ENCODE measurements around the gene MYH15. TPM values are rescaled to one million over a fixed set of nuclear protein-coding genes. Genes with fewer than 3 reads are reported as not detected.

Gene MYH15
- total RNA-seq, 2 experiments from 2014 or later: 0.35 to 0.37 TPM

GRCh38 chr3:108403198-108403597 is 107.2 kb downstream of the MYH15 start:
- CTCF ChIA-PET: interaction anchor here (0.7 kb wide), 1 partner anchor 182 kb away, joined by 3 read pairs; no protein-coding TSS in a partner anchor
- Mint-ChIP-seq H3K9me3 (ENCODE audit: low read depth) (peaks cover 3% of the 10 kb centered on the region), H3K27ac (no peak overlapping the region), H3K36me3 (peaks cover 7% of the 10 kb centered on the region), H3K4me3 (no peak overlapping the region), H3K4me1 (peaks cover 10% of the 10 kb centered on the region), H3K27me3 (no peaks in the 10 kb centered on the region)
- no peak for ATAC-seq
- no peak for DNase-seq

GRCh38 chr3:108401836-108402235 is 108.6 kb downstream of the MYH15 start:
- Mint-ChIP-seq H3K27me3 (no peaks in the 10 kb centered on the region), H3K4me3 (no peak overlapping the region), H3K27ac (no peak overlapping the region), H3K4me1 (peaks cover 9% of the 10 kb centered on the region), H3K36me3 (peaks cover 8% of the 10 kb centered on the region), H3K9me3 (ENCODE audit: low read depth) (peaks cover 3% of the 10 kb centered on the region)
- CTCF ChIA-PET: interaction anchor here (1.4 to 1.6 kb wide), 2 partner anchors 9 to 248 kb away, joined by 4 to 5 read pairs; no protein-coding TSS in a partner anchor
- ATAC-seq (no peak), DNase-seq (no peak)

- H3K36me3 Mint-ChIP-seq: peaks cover 8% of the 10 kb centered on the region
- peaks cover 3% of the 10 kb centered on the region for H3K9me3 Mint-ChIP-seq (ENCODE audit: low read depth)
- ATAC-seq: no peak
- H3K4me1 Mint-ChIP-seq: peaks cover 7% of the 10 kb centered on the region
- no peaks in the 10 kb centered on the region for H3K27me3 Mint-ChIP-seq
- DNase-seq: no peak
- H3K27ac Mint-ChIP-seq: no peak overlapping the region
- no peak overlapping the region for H3K4me3 Mint-ChIP-seq
- CTCF ChIA-PET: no interaction called here
These were observed 111.9 kb downstream of the MYH15 start for GRCh38 chr3:108398510-108398909.

- no peak for DNase-seq
- Mint-ChIP-seq H3K27ac (no peak overlapping the region), H3K4me1 (peaks cover 7% of the 10 kb centered on the region), H3K9me3 (ENCODE audit: low read depth) (peaks cover 3% of the 10 kb centered on the region), H3K4me3 (no peak overlapping the region), H3K36me3 (peaks cover 14% of the 10 kb centered on the region), H3K27me3 (peaks cover 8% of the 10 kb centered on the region)
- no peak for ATAC-seq
- CTCF ChIA-PET: no interaction called here
These were observed 114.1 kb downstream of the MYH15 start for GRCh38 chr3:108396336-108396735.

- Mint-ChIP-seq H3K4me3 (no peak overlapping the region), H3K36me3 (peaks cover 9% of the 10 kb centered on the region), H3K27me3 (peaks cover 11% of the 10 kb centered on the region), H3K4me1 (peaks cover 7% of the 10 kb centered on the region), H3K9me3 (ENCODE audit: low read depth) (peaks cover under 1% of the 10 kb centered on the region), H3K27ac (no peak overlapping the region)
- CTCF ChIA-PET: no interaction called here
- DNase-seq: no peak
- ATAC-seq: no peak
These were observed 115.8 kb downstream of the MYH15 start for GRCh38 chr3:108394563-108394962.

GRCh38 chr3:108394016-108394415 is 116.4 kb downstream of the MYH15 start:
- no peak for DNase-seq
- Mint-ChIP-seq H3K4me3 (no peak overlapping the region), H3K9me3 (ENCODE audit: low read depth) (no peaks in the 10 kb centered on the region), H3K4me1 (peaks cover 12% of the 10 kb centered on the region), H3K36me3 (peaks cover 9% of the 10 kb centered on the region), H3K27ac (no peak overlapping the region), H3K27me3 (peaks cover 11% of the 10 kb centered on the region)
- no peak for ATAC-seq
- CTCF ChIA-PET: no interaction called here

GRCh38 chr3:108393128-108393900 is 117.1 kb downstream of the MYH15 start:
- ATAC-seq: no peak
- Mint-ChIP-seq H3K27ac (no peak overlapping the region), H3K9me3 (ENCODE audit: low read depth) (no peaks in the 10 kb centered on the region), H3K4me3 (no peak overlapping the region), H3K36me3 (peaks cover 9% of the 10 kb centered on the region), H3K4me1 (peaks cover 19% of the 10 kb centered on the region), H3K27me3 (peaks cover 11% of the 10 kb centered on the region)
- CTCF ChIA-PET: interaction anchor here (0.7 to 1.4 kb wide), 4 partner anchors 9 to 239 kb away, joined by 3 to 5 read pairs (median 4); no protein-coding TSS in a partner anchor
- DNase-seq: no peak

DNA sequence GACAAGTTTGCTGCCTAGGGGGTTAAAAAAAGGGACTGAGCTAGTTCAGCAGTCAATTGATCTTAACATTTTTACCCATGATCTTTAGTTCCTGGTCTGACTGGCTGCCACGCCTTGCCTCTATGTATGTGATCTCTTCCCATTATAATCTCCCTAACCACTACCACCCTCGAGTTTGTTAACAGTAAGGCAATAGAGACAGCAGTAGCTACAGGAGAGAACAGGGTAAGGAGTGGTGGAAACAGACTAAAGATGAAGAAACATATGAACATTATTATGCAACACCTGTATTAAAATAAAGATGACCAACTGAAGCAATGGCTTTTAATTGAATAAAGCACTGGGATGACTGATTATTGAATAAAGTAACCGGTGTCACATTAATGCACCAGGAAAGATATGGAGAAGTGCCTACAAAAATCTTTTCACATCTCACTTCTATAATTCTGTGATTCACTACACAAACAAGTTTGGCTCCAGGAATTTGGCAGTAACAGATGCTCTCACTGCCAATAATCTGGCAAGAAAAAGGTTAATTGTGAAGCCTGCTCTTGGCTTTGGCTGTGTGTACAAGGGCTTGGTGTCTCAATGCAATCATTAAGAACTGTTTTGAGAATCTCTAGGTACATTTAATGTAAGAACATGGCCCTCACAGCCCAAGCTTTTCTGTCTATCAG is 118.3 kb downstream of the MYH15 start:
- CTCF ChIA-PET: interaction anchor here (0.5 to 1.4 kb wide), 4 partner anchors 10 to 71 kb away, joined by 3 to 5 read pairs (median 4); no protein-coding TSS in a partner anchor
- H3K27ac Mint-ChIP-seq: no peak overlapping the region
- no peaks in the 10 kb centered on the region for H3K9me3 Mint-ChIP-seq (ENCODE audit: low read depth)
- no peak overlapping the region for H3K4me3 Mint-ChIP-seq
- ATAC-seq (no peak), DNase-seq (no peak)
- H3K36me3 Mint-ChIP-seq: peaks cover 9% of the 10 kb centered on the region
- peaks cover 32% of the 10 kb centered on the region for H3K4me1 Mint-ChIP-seq
- peaks cover 11% of the 10 kb centered on the region for H3K27me3 Mint-ChIP-seq

GRCh38 chr3:108389372-108389771 is 121.0 kb downstream of the MYH15 start:
- no peak overlapping the region for H3K4me3 Mint-ChIP-seq
- H3K4me1 Mint-ChIP-seq: peaks cover 34% of the 10 kb centered on the region
- H3K9me3 Mint-ChIP-seq (ENCODE audit: low read depth): no peaks in the 10 kb centered on the region
- DNase-seq: no peak
- H3K36me3 Mint-ChIP-seq: peaks cover 11% of the 10 kb centered on the region
- CTCF ChIA-PET: interaction anchor here (1.5 kb wide), 1 partner anchor 15 kb away, joined by 3 read pairs; no protein-coding TSS in a partner anchor
- no peak overlapping the region for H3K27ac Mint-ChIP-seq
- ATAC-seq: no peak
- peaks cover 11% of the 10 kb centered on the region for H3K27me3 Mint-ChIP-seq

DNA sequence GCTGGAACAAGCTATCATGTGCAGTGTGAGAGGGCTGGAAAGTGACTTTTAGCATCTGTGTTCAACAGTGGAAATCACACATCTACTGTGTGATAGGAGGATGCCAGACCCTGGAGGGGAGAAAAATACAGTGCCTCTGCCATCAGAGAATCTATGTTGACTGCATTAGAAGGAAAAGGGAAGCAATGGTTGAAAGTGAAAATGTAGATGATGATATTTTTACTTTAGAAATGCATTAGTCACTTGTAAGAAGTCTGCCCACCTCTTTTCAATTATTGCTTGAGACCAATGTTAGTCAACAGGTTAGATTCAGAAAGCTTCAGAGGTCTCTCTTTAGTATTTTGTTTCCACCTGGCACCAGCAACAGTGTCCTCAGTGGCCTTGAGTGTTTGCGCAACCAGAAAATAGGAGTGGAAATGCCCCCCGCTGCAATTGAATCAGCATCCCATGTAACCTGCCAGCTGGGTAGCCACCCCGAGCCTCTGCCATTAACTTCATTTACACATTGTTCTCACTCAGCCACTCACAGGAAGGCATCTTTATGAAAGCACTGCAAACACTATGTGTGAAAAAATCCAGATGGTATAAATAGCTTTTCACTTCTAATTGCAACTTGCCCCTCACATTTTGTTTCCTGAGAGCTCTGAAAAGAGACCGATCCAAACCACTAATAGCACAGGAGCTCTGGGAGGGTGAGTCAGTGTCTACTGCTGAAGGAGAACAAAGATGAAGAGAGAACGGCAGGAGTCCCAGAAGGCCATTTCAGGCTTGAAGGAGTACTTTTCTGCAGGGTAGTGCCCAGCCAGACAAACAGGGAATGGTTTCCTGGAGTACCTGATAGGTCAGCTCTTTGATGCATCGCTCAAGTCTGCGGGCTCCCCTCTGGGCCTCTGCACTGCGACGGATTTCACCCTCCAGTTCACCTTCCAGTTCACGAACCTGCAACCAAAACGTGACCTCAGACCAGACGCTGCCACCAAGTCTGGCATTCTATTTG is 122.0 kb downstream of the MYH15 start:
- Mint-ChIP-seq H3K27ac (peak overlapping the region; percentile 37), H3K9me3 (ENCODE audit: low read depth) (no peaks in the 10 kb centered on the region), H3K27me3 (peaks cover 11% of the 10 kb centered on the region), H3K4me1 (peaks cover 32% of the 10 kb centered on the region), H3K36me3 (peaks cover 11% of the 10 kb centered on the region), H3K4me3 (no peak overlapping the region)
- DNase-seq (peak; percentile 50), ATAC-seq (peak; percentile 38)
- CTCF ChIA-PET: interaction anchor here (0.6 to 2.0 kb wide), 6 partner anchors 16 to 799 kb away, joined by 3 to 5 read pairs (median 4); no protein-coding TSS in a partner anchor

GRCh38 chr3:108387063-108387462 is 123.3 kb downstream of the MYH15 start:
- peaks cover 6% of the 10 kb centered on the region for H3K27me3 Mint-ChIP-seq
- H3K9me3 Mint-ChIP-seq (ENCODE audit: low read depth): no peaks in the 10 kb centered on the region
- ATAC-seq (peak; percentile 82), DNase-seq (no peak)
- H3K4me3 Mint-ChIP-seq: no peak overlapping the region
- CTCF ChIA-PET: interaction anchor here (0.5 to 2.0 kb wide), 2 partner anchors 18 to 256 kb away, joined by 3 to 5 read pairs; no protein-coding TSS in a partner anchor
- H3K4me1 Mint-ChIP-seq: peaks cover 32% of the 10 kb centered on the region
- H3K27ac Mint-ChIP-seq: peak overlapping the region; percentile 39
- peaks cover 10% of the 10 kb centered on the region for H3K36me3 Mint-ChIP-seq

- Mint-ChIP-seq H3K9me3 (ENCODE audit: low read depth) (peaks cover 2% of the 10 kb centered on the region), H3K4me1 (peaks cover 19% of the 10 kb centered on the region), H3K27ac (no peak overlapping the region), H3K27me3 (no peaks in the 10 kb centered on the region), H3K36me3 (peaks cover 8% of the 10 kb centered on the region), H3K4me3 (no peak overlapping the region)
- DNase-seq (no peak), ATAC-seq (no peak)
- CTCF ChIA-PET: no interaction called here
These were observed 127.1 kb downstream of the MYH15 start for GRCh38 chr3:108383306-108383705.
